Measurements from ENCODE around the gene SELENOT.
"Not testable (repeated sequence)": the region's sequence is repeated elsewhere in the genome, so short reads cannot be mapped to it uniquely, and the experiment has no call there.

Gene SELENOT, protein sequence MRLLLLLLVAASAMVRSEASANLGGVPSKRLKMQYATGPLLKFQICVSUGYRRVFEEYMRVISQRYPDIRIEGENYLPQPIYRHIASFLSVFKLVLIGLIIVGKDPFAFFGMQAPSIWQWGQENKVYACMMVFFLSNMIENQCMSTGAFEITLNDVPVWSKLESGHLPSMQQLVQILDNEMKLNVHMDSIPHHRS
- 63.0 to 120 (median 76.3) reads per million in 4 experiments for total RNA-seq

DNA sequence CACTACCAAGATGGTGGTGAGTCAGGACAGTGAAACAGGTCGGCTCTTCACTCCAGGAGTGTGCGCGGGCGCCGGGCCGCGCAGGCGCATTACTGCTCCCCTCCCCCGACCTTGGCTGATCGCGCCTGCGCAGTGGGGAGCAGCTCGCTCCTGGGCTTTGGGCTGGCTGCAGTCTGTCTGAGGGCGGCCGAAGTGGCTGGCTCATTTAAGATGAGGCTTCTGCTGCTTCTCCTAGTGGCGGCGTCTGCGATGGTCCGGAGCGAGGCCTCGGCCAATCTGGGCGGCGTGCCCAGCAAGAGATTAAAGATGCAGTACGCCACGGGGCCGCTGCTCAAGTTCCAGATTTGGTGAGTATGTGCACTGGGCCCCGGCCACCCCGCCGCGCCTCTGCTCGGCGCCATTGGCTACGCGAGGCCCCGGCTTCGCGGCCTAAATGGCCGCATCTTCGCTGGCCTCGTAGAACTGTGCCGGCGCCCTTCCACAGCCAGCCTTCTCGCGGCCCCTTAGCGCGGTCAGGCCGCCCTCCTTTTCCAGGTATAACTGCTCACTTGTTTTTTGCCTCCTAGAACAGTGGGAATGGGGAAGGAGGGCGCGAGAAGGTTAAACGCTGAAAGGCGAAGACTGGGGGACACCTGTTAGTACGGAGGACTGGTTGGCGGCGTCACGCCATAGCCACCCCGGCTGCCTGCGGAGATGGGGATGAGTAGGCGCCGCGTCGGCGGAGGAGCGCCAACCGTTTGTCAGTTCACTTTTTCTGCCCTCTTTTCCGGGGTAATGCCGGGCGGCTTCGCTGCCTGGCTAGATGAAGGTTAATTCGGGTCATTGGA lies at the start of gene SELENOT:
SELENOT (plus strand) TSS at position 169 of the 827 bp plus-strand sequence; CDS start at position 211, 42 bp downstream.
- peak; percentile 93 for DNase-seq

DNA sequence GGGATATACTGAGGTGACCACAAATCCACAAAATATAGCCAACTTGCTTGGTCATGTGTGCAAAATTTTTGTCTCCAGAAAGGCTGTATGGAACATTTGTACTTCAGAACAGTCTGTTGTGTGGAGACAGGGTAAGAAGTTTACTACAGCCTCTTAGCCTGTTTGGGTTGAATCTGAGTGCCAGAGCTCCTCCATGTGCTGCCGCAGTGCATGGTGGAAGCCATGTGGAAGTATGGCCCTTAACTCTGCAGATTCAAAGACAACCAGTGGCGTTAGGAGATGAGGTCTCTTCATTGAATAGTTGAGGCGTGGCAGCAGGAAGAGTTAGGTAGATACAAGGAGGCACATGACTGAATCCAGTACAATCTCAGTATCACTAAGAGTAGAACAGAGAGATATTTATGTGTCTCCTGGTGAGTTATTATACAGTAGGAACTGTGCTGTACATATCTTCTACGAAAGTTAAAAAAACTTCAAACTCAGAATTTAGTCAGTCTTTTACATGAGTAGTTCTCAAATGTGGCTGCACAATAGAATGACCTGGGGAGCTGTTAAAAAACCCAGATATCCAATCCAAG lies 47.2 kb upstream of the SELENOT start:
- no peak for DNase-seq

DNA sequence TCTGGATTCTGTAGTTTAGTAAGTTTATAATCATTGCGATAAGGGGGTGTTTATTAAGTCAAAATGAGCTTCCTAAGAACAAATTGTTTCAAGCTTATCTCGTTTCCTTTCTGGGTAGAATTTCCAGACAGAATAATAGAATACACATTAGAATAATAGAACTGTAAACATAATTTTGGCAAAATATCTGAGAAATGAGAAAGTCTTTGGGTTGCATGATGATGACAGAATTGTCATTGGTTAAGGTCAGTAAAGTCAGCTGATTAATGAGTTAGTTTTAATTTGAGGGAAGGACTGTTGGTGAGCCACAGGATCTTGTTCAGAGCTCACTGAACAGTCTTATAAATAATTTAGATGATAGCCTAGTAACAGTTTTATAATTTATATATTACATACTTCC lies 46.3 kb upstream of the SELENOT start:
- no peak for DNase-seq

DNA sequence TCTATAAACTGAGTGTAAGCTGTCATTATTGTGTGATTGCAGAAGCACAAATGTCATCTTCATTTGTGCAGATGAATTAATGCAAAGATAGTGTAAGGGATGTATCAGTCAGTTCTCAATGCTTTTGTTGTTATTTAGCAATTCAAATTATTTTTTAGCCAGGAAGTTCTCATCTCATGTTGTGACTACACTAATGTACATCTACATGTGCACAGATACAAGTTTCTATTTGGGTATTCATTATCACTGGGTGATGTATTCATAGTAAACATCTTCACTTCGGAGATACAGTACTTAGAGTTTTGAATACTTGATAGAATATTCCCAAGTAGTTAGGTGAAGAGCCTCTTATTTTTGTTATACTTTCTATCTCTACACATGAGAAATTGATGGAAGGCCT lies 45.4 kb upstream of the SELENOT start:
- DNase-seq, result no peak

DNA sequence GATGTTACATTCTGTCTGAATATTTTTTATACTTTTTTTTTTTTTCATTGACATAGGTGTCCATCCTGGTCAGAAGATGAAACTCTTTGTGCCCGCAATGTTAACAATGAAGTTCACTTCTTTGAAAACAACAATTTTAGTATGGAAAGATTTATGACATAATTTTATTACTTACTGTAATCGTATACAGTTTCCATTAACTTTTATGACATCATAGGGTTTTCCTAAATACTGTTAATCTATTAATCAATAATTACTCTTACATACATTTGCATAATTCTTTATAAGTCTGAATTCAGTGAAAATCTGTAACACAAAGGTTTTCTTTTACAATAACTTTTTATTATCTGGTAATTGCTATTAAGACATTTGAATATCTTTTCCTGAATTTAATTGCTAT lies 38.9 kb upstream of the SELENOT start:
- DNase-seq, result no peak

DNA sequence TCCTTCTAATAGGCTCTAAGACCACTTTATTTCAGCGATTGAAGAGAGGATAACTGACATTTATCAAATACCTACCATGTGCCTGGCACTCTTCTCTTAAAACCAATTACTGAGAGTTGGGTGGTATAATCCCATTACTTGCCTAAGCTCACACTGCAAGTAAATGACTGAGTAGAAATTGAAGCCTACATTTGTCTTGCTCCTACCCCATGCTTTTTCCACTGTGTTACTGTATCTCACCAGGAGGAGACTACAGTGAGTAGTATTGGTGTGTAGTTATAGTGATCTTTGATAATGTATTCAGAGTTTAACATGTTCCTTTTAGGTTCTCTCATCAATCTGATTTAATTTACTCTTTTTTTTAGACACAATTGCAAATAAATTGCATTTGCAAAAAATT lies 35.8 kb upstream of the SELENOT start:
- DNase-seq, result no peak

DNA sequence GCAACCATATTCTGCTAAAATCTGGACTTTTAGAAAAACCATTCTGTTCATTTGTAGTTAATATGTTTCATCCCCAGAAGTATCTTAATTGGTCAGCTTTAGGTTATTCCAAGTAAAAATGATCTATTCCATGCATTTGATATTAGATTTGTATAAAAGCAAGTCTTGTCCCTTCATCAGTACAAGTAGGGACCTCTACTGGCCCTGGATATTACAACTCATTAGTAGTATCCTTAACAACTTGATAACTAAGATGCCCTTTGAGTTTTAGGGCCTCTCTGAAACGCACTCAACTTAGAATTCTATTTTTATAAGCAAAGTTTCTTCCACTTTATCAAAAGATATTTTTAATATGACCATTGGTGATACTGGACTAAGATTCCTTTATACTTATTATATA lies 25.3 kb upstream of the SELENOT start:
- DNase-seq, result no peak

DNA sequence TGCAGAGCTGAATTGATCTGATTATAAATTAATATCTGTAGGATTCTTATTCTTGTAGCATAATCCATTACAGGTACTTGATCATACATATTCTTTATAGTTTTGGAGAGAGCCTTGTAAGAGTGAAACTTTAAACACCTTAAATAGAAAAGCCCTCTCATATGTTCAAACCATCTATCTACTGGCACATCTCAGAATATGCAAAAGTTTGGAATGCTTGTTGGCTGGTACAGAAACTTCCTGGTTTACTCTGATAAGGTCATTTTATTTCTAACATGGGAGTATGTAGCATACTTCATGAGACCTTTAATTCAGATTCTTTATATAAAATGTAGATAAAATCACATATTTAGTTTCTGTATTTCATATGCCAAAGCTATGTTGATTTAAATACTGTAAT lies 21.9 kb upstream of the SELENOT start:
- DNase-seq, result no peak

DNA sequence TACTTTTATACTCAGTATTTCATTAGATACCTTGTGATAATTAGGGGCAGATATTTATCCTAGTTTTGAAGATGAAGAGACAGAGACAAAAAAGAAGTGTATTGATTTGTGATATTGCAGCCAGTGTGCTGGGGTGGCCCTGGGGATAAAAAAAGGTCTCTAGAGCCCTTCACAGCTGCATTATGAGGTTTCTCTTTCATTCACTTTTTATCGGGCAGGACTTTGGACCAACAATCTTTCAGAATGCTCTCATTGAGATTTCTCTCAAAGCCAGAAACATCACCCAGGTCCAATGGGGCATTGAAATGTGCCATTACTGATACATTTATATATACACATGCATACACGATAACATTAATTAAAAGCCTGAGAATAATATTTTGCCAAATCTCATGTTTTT lies 20.5 kb upstream of the SELENOT start:
- no peak for DNase-seq

DNA sequence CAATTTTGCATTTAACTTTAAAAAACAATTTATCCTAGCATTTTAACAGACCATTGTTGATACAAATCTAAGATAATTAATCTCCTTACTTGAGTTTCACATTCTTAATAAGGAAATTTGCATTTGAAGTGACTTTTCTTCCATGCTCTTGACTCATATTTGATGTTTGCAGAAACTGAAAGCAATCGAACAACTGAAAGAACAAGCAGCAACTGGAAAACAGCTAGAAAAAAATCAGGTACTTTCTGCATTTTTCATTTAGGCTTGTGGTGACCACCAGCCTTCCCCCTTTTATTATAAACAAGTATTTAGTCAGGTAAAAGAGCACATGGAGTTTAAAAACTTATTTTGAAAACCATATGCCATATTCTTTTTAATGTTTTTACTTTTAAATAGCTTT lies 20.1 kb upstream of the SELENOT start:
- no peak for DNase-seq

DNA sequence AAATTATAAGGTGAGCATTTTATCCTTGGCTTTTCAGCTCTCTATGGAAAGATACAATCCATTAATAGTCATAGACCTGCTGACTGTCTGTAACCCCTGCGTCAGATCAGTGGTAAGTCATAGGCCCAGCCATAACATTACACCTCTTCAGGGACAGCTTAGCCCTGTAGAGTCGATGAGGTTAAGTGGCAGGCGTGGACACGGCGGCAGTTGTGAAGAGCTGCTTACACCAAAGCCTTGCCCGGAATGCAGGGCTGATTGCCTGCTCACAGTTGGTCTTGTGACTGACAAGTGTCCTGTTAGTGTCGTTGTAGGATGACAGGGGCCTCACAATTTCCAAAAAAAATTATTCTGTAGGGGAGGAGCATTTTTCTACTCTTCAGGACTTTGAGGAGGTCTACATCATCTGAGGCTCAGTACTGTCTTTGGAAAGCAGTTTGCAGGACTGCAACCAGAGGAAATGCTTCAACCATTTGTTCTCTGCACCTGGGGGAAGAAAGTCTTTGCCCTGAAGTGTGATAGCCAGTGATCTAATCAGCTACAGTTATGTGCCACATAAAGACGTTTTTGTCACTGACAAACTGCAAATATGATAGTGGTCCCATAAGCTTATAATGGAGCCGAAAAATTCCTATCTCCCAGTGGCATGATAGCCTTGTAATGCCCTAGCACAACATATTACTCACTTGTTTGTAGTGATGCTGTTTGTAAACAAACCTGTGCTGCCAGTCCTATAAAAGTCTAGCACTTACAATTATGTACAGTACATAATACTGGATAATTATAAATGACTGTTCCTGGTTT lies 14.9 kb upstream of the SELENOT start:
- DNase-seq, result no peak

DNA sequence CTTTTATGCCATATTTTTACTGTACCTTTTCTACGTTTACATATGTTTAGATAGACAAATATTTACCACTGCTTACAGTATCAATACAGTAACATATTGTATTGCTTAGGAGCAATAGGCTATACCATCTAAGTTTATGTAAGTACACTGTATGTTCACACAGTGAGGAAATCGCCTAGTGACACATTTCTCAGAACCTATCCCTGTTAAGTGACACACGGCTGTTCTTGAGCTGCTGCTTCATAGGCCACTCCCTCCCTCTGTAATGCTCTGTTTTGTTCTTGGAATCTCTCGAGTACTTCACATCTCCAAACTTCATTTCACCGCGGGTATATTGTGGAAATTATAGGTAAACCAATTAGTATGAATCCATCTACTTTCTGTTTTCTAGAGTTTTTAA lies 13.4 kb upstream of the SELENOT start:
- DNase-seq, result no peak

DNA sequence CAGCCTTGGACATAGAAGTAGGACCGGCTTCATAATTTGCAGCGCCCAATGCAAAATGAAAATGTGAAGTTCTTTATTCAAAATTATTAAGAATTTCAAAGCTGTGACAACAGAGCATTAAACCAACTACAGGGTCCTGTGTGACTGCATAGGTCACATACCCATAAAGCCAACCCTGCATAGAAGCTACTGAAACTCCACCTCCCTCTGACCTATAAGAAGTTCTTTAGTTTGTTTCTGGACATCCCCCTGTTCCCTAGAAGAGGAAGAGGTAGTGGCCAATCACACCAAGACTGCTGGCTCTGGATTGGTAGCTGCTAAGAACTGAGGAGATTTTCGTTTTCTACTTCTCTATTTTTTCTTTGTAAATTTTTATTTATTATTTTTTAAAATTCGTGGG lies 9.0 kb upstream of the SELENOT start:
- no peak for DNase-seq

DNA sequence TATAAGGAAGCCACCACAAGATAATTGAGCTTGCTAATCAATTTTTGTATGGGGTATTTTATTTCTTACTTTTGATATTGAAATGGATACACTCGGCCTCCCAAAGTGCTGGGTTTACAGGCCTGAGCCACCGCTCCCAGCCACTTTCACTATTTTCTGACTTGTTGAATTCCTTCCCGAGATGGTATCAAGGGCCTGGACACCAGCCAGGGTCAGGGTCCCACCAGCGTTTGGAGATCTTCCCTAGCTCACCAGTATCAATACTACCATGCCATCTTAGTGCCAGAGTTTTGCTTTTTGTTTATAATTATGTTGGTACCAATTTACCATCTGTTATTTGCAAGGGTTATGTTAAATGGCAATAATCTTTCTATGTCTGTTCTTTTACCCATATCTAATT lies 5.5 kb upstream of the SELENOT start:
- no peak for DNase-seq

DNA sequence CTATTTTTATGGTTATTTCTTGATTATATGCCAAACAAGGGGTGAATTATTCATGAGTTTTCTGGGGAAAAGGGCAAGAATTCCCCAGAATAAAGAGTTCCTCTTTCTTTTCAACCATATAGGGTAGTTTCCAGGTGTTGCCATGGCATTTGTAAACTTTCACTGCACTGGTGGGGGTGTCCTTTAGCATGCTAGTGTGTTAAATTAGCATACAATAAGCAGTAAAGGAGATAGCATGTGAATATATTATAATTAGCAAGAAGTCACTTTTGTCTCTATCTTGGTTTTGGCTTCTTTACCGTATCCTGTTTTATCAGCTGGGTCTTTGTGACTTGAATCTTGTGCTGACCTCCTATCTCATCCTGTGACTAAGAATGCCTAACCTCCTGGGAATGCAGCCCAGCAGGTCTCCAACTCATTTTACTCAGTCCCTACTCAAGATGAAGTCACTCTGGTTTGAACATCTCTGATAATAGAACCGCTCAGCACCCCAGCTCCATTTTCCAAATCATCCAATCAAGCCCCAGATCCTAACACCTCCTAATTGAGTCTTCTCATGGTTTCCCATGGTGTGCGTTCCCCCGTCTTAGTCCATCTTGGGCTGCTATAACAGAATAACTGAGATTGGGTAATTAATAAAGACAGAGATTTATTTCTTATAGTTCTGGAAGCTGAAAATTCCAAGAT lies 3.4 kb upstream of the SELENOT start:
- no peak for DNase-seq

DNA sequence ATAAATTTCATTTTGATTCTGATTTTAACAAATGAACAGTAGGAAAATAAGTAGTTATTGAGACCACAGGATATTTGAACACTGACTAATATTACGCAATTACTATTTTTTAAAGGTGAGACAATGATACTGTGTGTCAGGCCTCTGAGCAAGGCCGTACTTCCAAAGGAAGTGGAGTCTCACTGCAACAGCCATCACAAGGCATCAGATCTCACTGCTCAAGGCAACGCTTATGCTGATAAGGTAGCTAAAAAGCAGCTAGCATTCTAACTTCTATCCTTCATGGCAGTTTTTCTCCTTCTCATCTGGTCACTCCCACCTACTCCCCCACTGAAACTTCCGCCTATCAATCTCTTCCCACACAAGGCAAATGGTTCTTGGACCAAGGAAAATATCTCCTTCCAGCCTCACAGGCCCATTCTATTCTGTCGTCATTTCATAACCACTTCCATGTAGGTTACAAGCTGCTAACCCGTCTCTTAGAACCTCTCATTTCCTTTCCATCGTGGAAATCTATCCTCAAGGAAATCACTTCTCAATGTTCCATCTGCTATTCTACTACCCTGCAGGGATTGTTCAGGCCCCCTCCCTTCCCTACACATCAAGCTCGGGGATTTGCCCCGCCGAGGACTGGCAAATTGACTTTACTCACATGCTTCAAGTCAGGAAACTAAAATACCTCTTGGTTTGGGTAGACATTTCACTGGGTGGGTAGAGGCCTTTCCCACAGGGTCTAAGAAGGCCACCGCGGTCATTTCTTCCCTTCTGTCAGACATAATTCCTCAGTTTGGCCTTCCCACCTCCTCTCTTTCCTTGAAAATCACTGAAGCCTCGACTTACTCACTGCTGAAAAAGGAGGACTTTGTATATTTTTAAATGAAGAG lies 2.2 kb upstream of the SELENOT start:
- DNase-seq, result not testable (repeated sequence)

DNA sequence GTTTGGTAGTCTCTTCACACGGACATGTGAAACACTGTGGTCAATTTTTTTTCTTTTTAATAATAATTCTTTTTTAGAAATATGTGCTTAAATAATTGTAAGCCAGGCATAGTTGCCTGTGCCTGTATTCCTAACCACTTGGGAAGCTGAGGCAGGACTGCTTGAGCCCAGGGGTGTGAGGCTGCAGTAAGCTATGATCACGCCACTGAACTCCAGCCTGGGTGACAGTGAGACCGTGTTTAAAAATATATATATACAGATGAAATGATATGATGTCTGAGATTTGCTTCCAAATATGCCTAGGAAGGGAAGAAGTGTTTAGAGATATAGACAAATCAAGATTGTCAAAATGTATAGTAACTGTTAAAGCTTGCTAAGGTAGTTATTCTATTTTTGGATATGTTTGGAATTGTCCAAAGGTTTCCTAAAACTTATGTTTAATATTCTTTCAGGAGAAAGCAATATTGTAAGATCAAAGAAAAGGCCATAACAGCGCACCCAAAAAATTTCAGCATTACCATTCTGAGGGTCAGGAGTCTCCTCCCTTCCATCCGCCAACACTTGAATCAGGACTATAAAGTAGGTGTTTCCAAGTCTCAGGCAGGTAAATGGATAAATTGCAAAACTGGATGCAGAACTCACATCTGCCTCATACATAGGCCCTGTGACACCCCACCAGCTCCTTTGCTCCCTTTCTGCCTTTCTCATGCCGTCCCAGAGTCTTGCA lies 532 bp upstream of the SELENOT start:
- no peak for DNase-seq

DNA sequence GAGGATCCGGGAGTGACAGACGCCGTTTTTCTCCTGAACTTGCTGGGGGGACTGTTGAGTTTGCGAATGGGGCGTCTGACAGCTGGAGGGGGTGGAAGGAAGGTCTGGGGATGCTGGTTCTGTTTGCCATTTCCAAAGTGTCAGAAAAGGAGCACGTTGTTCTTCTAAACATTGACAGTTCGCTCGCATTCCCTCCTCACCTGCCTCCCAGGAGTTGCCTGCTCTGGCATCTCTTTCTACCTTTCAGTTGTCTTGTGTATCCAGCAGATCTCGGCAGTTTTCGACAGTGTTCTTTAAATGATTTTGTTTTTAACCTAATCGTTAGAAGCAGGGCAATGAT lies 829 bp downstream of the SELENOT start:
- no peak for DNase-seq

DNA sequence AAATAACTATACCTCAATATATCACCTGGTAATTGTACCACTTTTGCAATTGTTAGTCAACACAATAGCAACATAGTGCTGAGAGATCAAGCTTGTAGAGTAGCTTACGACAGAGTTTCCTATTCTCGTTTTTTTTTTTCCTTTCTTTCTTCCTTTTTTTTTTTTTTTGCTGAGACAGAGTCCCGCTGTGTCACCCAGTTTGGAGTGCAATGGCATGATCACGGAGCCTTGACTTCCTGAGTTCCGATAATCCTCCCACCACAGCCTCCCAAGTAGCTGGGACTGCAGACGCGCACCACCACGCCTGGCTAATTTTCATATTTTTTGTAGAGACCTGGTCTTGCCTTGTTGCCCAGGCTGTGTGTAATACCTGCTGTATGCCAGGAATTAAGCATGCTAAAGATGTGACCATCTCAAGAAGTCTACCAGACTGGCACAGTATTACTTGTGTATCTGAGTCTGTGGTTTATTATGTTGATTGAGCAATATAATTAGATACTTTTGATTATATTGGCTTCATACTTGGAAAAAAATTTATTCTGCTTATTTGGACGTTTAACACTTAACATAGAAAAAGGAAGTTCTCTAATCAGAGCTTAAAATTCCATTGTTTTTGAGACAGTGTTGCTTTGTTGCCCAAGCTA lies 3.0 kb downstream of the SELENOT start:
- no peak for DNase-seq

DNA sequence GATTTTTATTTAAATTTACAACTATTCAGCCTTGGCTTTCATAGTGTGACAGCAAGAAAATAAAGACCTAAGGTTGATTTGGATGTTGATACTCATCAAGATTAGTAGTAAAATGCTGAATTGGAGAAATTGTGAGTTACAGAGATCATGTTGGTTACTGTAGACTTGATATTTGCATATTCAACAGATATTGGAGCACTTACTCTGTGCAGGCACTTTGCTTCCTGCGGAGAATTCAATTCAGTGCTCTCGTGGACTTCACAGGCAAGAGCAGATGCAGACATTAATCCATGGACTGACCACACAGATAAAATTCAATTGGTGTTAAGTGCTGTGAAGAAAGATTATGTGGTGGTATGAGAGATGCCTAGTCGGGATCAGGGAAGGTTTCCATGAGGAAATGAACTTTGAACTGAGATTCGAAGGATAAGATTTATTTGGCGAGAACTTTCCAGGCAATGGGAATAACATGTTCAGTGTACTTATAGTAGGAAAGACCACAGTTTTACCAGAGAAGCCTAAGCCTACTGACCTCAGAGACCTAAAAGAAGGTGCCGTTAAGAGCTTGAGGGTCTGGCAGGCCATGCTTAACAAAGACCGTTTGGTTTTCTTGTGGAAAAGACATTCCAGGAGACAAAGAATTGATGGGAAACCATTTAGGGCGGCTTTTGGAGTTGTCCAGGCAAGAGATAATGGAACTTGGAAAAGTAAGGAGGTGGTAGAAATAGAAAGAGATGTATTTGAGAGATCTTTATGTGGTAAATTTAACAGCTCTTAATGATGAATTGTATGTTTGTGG lies 4.3 kb downstream of the SELENOT start:
- DNase-seq, result no peak
